HL-60 (cell line): Measurements from ENCODE around the gene E4F1.

Source experiments
- CTCF ChIP-seq: IDR thresholded peaks from one replicate; pipeline ENCODE4 v1.5.1; 2011; ENCODE audit warnings: low read length, control low read depth, inconsistent platforms; ENCODE audit not compliant: insufficient read depth
- GABPA ChIP-seq: IDR thresholded peaks from 2 replicates; pipeline ENCODE4 v1.6.1; 2012; ENCODE audit warnings: low read depth
- POLR2AphosphoS5 ChIP-seq: IDR thresholded peaks from 2 replicates; pipeline ENCODE4 v1.6.1; 2012; ENCODE audit warnings: low read depth
- REST ChIP-seq: IDR thresholded peaks from 2 replicates; pipeline ENCODE4 v1.6.1; 2012; ENCODE audit warnings: low read depth; ENCODE audit not compliant: insufficient replicate concordance
- SPI1 ChIP-seq: IDR thresholded peaks from 2 replicates; pipeline ENCODE4 v1.6.1; 2012; ENCODE audit warnings: low read depth, mild to moderate bottlenecking, borderline replicate concordance

GRCh38 chr16:2246301-2246885 is 23.0 kb downstream of the E4F1 start:
- no peak for TF ChIP-seq CTCF
- TF ChIP-seq GABPA = no peak
- no peak for TF ChIP-seq POLR2AphosphoS5
- no peak for TF ChIP-seq REST
- TF ChIP-seq SPI1 = no peak
